HL-60 (cell line): ENCODE data around the gene TBXAS1.

ENCODE experiments used
- GABPA ChIP-seq: IDR thresholded peaks from 2 replicates; pipeline ENCODE4 v1.6.1; 2012; ENCODE audit warnings: low read depth
- POLR2AphosphoS5 ChIP-seq: IDR thresholded peaks from 2 replicates; pipeline ENCODE4 v1.6.1; 2012; ENCODE audit warnings: low read depth
- TF ChIP-seq, protein P1 (sequence below): IDR thresholded peaks from one replicate; pipeline ENCODE4 v1.5.1; 2011; ENCODE audit warnings: low read length, control low read depth, inconsistent platforms; ENCODE audit not compliant: insufficient read depth
- TF ChIP-seq, protein P2 (sequence below): IDR thresholded peaks from 2 replicates; pipeline ENCODE4 v1.6.1; 2012; ENCODE audit warnings: low read depth; ENCODE audit not compliant: insufficient replicate concordance

DNA sequence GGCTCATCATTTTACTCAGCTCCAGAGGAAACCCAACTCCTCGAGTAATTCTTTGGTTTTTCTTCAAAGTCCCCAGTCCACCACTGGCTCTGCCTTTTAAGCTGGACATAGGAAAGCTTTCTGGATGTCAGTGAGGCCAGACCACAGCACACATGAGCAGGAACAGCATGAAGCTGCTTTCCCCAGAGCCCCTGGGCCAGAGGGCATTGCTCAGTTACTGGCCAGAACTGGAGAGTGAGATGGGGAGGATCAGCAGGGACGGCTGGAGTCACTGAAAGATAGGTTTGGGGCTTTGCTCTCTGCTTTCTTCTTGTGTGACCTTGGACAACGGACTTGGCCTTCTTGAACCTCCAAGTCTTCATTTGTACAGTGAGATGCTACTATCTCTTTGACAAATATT, 190.5 kb downstream of the TBXAS1 start:
- TF ChIP-seq, protein P1, sequence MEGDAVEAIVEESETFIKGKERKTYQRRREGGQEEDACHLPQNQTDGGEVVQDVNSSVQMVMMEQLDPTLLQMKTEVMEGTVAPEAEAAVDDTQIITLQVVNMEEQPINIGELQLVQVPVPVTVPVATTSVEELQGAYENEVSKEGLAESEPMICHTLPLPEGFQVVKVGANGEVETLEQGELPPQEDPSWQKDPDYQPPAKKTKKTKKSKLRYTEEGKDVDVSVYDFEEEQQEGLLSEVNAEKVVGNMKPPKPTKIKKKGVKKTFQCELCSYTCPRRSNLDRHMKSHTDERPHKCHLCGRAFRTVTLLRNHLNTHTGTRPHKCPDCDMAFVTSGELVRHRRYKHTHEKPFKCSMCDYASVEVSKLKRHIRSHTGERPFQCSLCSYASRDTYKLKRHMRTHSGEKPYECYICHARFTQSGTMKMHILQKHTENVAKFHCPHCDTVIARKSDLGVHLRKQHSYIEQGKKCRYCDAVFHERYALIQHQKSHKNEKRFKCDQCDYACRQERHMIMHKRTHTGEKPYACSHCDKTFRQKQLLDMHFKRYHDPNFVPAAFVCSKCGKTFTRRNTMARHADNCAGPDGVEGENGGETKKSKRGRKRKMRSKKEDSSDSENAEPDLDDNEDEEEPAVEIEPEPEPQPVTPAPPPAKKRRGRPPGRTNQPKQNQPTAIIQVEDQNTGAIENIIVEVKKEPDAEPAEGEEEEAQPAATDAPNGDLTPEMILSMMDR, result no peak
- TF ChIP-seq POLR2AphosphoS5, result no peak
- TF ChIP-seq, protein P2, sequence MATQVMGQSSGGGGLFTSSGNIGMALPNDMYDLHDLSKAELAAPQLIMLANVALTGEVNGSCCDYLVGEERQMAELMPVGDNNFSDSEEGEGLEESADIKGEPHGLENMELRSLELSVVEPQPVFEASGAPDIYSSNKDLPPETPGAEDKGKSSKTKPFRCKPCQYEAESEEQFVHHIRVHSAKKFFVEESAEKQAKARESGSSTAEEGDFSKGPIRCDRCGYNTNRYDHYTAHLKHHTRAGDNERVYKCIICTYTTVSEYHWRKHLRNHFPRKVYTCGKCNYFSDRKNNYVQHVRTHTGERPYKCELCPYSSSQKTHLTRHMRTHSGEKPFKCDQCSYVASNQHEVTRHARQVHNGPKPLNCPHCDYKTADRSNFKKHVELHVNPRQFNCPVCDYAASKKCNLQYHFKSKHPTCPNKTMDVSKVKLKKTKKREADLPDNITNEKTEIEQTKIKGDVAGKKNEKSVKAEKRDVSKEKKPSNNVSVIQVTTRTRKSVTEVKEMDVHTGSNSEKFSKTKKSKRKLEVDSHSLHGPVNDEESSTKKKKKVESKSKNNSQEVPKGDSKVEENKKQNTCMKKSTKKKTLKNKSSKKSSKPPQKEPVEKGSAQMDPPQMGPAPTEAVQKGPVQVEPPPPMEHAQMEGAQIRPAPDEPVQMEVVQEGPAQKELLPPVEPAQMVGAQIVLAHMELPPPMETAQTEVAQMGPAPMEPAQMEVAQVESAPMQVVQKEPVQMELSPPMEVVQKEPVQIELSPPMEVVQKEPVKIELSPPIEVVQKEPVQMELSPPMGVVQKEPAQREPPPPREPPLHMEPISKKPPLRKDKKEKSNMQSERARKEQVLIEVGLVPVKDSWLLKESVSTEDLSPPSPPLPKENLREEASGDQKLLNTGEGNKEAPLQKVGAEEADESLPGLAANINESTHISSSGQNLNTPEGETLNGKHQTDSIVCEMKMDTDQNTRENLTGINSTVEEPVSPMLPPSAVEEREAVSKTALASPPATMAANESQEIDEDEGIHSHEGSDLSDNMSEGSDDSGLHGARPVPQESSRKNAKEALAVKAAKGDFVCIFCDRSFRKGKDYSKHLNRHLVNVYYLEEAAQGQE, result no peak
- no peak for TF ChIP-seq GABPA
